Measurements from ENCODE around the gene MTCL3.

MTCL3 gene

GRCh38 chr6:127484212-127484863 lies 34.8 kb downstream of the MTCL3 start:
- DNase-seq (ENCODE audit: low read depth) = no peak
- TF ChIP-seq, protein P1, sequence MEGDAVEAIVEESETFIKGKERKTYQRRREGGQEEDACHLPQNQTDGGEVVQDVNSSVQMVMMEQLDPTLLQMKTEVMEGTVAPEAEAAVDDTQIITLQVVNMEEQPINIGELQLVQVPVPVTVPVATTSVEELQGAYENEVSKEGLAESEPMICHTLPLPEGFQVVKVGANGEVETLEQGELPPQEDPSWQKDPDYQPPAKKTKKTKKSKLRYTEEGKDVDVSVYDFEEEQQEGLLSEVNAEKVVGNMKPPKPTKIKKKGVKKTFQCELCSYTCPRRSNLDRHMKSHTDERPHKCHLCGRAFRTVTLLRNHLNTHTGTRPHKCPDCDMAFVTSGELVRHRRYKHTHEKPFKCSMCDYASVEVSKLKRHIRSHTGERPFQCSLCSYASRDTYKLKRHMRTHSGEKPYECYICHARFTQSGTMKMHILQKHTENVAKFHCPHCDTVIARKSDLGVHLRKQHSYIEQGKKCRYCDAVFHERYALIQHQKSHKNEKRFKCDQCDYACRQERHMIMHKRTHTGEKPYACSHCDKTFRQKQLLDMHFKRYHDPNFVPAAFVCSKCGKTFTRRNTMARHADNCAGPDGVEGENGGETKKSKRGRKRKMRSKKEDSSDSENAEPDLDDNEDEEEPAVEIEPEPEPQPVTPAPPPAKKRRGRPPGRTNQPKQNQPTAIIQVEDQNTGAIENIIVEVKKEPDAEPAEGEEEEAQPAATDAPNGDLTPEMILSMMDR (conservative IDR thresholded peaks at IDR 0.05; ENCODE audit: low read depth, low read length) = no peak
- no peak overlapping the region for H3K4me3 ChIP-seq (ENCODE audit: low read length)

DNA sequence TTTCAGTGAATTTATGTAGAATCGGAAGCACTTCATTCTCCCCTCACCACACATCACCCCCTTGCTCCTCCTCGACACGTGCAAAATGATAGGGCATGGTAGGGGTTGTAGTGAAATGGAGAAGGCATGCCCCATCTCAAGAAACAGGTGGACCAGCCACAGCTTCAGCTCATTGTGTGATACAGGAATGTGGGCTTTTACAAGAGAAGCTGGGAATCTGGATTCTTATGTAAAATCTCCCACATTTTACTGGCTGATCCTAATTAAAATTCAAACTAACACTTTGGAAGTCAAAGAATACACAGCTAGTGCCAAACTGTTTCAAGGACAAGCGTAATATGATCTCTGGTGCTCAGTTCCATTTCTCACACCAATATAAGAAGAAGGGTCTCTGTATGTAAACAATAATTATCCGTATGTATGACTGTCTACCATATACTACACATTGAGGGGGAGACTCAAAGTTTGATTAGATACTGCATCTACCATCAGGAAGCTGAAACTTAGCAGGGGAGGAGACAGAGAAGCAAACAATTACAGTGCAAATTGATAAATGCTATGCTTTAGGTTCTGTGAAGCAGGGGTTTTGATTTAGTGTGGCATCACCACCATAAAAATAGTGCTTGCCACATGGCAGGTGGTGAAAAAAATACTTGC lies 35.6 kb downstream of the MTCL3 start:
- no peak overlapping the region for H3K4me3 ChIP-seq (ENCODE audit: low read length)
- no peak for DNase-seq (ENCODE audit: low read depth)

DNA sequence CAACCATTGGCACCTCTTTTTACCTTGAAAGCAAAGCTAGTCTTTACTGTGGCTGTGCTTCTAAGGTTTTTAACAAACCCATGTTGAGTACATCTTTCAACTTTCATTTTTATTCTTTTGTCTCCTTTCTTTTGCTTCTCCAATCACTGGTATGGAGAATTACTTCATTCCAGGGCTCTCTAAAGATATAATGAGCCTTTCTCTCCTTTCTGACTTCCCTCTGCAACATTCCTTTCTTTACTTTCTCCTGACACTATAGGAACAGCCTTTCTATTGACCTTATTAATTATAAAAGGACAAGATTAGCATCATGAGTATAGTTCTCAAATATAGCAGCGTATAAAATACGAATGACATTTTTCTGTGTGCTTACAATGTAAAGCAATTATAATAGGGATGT lies 36.8 kb downstream of the MTCL3 start:
- TF ChIP-seq, protein P1 (conservative IDR thresholded peaks at IDR 0.05; ENCODE audit: low read depth, low read length) = no peak
- no peak overlapping the region for H3K4me3 ChIP-seq (ENCODE audit: low read length)
- DNase-seq (ENCODE audit: low read depth) = no peak

More for the DNA sequence above, 35.6 kb downstream of the MTCL3 start:
- TF ChIP-seq, protein P1 (conservative IDR thresholded peaks at IDR 0.05; ENCODE audit: low read depth, low read length) = no peak

DNA sequence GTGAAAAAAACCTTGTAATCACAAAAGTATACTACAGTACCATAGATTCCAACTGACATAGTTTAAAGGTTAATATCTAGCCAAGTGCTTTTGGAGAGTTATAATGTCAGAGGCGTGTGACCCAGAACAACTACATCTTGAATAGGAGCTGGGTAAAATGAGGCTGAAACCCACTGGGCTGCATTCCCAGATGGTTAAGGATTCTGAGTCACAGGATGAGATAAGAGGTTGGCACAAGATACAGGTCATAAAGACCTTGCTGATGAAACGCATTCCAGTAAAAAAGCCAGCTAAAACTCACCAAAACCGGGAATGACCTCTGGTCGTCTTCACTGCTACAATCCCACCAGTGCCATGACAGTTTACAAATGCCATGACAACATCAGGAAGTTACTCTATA lies 37.5 kb downstream of the MTCL3 start:
- no peak overlapping the region for H3K4me3 ChIP-seq (ENCODE audit: low read length)

DNA sequence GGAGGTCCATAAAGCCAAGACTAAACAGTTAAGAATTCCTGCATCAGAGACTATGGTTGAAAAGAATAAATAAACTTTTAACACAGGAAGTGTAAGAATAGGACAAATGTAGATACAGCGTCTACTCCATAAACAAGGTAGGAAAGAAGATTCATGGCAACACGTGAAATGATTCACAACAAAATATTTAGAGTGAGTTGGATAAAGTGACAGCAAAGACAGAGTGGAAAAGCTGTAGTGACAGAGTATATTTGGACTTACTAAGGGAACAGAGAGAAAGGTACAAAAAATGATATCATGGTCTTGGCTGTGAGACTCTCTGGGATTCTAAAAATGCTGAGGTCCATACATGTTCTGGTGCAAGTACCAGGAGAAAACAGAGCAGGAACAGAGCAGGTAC lies 38.0 kb downstream of the MTCL3 start:
- DNase-seq (ENCODE audit: low read depth) = no peak
- TF ChIP-seq, protein P1 (conservative IDR thresholded peaks at IDR 0.05; ENCODE audit: low read depth, low read length) = no peak
- no peak overlapping the region for H3K4me3 ChIP-seq (ENCODE audit: low read length)

More for the DNA sequence above, 37.5 kb downstream of the MTCL3 start:
- peak; percentile 47 for DNase-seq (ENCODE audit: low read depth)
- TF ChIP-seq, protein P1 (conservative IDR thresholded peaks at IDR 0.05; ENCODE audit: low read depth, low read length) = no peak

DNA sequence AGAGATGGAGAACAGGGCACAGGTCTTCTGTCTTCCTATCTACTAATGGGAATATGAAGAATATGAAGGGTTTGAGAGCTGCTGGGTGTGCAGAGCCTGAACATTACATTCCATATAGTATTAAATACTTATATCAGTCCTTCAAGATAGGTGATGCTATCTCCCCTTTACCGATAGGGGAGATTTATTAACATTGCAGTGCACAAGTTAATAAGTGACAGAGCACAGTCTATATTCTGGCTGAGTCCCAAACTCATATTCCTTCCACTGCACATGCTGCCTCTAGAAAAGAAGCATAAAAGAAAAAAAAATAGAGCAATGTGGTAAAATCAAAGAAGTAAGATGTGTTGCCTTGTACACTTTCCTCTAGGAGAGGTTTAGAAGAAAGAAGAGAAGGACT lies 41.5 kb downstream of the MTCL3 start:
- no peak overlapping the region for H3K4me3 ChIP-seq (ENCODE audit: low read length)
- TF ChIP-seq, protein P1 (conservative IDR thresholded peaks at IDR 0.05; ENCODE audit: low read depth, low read length) = no peak
- no peak for DNase-seq (ENCODE audit: low read depth)

- no peak overlapping the region for H3K4me3 ChIP-seq (ENCODE audit: low read length)
- no peak for DNase-seq (ENCODE audit: low read depth)
- TF ChIP-seq, protein P1 (conservative IDR thresholded peaks at IDR 0.05; ENCODE audit: low read depth, low read length) = no peak
Measured at GRCh38 chr6:127475823-127476176, 43.3 kb downstream of the MTCL3 start.

Measured in retinal pigment epithelial cell (primary cell).